CD4-positive, alpha-beta T cell treated with Interleukin-17A for 4 hours (primary cell): ENCODE results near the gene CENPP.

Source experiments
- DNase-seq: peaks from one replicate; pipeline ENCODE4 v3.0.0-alpha.2; 2020; ENCODE audit warnings: mixed read lengths

Gene CENPP

GRCh38 chr9:92644278-92644677 is 318.5 kb downstream of the CENPP start:
- DNase-seq = no peak

DNA sequence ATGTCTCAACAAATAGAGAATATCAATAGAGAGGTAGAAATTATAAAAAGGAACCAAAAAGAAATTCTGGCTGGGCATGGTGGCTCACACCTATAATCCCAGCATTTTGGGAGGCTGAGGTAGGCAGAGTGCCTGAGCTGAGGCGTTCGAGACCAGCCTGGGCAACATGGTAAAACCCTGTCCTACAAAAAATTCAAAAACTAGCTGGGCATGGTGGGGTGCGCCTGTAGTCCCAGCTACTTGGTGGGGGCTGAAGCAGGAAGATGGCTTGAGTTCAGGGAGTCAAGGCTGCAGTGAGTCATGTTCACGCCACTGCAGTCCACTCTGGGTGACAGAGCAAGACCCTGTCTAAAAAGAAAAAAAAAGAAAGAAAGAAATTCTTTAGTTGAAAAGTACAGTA is 319.3 kb downstream of the CENPP start:
- DNase-seq = no peak

GRCh38 chr9:92647671-92648473 is 322.1 kb downstream of the CENPP start:
- DNase-seq = no peak

GRCh38 chr9:92648474-92648971 is 322.8 kb downstream of the CENPP start:
- no peak for DNase-seq

- no peak for DNase-seq
Measured at GRCh38 chr9:92649007-92649406, 323.3 kb downstream of the CENPP start.

GRCh38 chr9:92650296-92650695 is 324.5 kb downstream of the CENPP start:
- DNase-seq = no peak

- no peak for DNase-seq
Measured at GRCh38 chr9:92650839-92651621, 325.3 kb downstream of the CENPP start.

GRCh38 chr9:92652461-92652860 is 326.7 kb downstream of the CENPP start:
- no peak for DNase-seq

DNA sequence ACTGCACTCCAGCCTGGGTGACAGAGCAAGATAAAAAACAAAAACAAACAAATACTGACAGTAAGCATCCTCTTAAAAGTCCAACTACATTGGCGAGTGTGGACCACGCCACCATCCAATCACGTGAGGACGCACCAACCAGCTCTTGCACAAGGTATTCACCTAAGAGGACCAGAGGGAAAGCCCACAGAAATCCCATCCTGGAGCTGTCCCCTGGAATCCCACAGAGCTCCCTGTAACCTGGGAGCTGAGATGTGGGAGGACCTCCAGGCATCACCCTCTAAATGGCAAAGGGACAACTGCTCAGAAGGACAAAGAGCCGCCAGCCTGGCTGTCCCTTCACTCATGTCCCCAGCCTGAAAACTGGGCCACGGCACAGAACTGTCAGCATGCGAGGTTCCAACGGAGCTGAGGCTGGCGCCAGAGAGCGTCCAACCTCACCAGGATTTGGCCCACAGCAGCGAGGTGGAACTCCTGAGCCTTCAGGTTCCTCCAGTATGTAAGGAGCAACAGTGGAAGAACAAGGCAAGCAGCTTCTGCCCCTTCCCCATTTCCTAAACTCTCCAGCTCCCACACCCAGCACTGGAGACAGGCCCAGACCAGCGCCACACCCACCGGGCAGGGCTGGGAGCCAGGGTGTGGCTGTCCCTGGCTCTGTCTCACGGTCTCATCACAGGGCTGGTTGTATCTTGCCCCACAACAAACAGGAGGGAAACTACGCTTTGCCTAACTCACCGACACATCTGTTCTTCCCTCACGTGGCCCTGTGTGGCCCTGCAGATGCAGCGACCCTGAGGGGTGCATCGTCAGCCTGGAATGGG is 328.9 kb downstream of the CENPP start:
- DNase-seq = no peak

DNA sequence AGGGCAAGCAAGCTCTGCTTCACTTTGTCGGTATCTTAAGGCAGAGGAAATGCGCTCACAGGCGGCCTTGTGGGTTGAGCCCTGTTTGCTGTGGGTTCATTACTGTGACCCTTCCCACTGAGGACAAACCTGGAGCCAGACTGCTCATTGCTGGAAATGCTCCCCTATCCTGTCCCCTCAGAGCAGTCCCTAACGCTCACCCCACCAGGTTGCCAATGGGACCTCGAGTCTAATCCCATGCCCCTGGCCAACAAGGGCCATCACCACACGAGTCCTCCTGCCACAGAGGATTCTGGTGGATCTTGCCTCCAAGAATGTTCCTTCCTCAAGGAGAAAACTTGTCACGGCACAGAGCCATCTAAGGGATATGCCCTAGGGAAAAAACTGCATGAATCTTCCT is 329.6 kb downstream of the CENPP start:
- no peak for DNase-seq

DNA sequence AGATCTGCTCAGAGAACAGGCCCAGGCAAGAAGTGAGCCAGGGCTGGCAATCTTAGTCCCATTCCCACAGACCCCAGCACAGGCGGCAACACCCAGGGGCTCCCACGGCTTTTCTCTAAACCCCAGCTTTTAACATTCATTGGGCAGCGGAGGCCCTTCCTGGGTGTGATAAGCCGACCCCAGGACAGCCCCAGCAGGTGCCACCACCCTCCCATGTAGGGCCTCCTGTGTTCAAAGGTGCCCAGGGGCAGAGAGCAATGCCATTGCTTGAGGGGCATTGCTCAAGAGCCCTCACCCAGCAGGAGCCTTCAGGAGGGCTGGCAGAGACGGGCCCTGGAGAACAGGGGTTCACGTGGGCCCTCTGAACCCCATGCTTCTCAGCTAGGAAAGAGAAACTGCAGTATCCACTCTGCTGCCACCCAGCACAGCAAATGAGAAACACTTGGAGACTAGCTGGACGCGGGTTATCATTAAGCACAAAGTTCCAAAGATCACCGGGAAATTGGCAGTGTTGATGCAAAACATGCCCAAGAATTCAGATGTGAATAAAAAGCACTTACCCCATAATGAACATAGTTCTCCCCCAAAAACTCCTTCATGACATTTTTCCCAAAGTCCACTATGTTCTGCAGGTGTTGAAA is 330.3 kb downstream of the CENPP start:
- DNase-seq = no peak

DNA sequence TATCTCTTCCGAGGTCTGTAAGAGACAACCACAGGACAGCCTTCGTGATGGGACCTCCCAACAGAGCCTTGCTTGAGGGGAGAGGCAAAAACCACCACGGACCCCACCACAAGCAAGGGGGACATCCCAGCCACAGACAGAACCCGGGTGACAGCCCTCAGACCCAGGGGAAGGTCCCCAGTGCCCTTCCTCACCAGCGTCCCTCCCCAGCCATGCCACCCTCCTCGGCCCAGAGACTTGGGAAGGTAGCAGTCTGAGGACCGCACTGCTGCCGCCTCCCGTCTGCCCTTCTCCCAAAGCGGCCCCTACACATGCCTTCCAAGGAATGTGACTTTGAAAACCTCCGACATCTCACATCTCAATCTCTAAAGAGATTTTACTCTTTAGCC is 330.8 kb downstream of the CENPP start:
- no peak for DNase-seq

DNA sequence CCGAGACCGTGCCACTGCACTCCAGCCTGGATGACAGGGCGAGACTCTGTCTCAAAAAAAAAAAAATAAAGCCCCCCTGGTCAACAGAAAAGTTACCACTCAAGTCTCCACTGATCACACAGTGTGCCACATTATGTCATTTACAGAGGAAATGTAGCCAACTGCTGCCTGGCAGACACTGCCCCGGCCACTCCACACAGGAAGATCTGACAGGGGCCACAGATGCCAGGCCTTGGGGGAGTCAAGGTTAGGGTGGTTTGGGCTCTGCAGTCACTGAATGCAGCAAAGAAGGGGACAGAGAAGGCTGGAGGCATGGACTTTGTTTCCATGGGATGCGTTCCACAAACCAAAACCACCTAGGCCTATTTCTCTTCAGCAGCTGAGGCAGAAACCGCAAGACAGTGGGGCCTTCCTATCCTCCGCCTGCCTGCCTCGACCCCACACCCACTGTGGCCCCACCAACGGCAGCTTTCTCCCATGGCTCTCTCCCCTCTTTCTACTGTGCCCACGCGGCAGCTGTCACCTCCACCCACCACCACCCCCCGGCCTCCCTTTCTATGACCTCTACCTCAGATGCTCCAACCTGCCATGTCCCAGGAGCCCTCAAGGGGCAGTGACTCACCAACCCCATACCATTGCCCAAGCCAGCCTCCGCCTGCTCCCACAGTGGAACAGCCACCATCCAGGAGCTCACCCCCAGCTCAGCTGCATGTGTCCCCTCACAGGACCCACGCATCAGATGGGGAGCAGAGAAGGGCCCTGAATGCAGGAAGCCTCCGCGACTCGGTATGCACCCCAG is 331.7 kb downstream of the CENPP start:
- DNase-seq = no peak

DNA sequence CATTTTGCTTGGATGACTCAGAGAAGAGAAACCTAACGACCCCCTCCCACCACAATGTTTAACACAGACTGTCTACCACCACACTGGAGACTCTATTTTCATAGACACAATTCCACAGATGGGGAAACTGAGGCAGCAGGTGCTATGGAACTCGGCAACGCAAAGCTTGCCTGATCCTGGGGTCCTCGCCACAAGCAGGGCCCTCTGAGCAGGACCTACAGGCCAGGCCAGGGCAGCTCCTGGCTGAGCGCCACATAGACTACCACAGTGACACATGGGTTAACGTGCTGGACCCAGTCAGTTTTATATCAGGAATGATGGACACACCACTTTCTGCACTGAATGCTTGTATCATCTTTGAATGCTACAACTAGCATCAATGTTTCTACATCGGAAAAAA is 332.4 kb downstream of the CENPP start:
- no peak for DNase-seq

- DNase-seq = no peak
Measured at GRCh38 chr9:92658611-92659010, 332.9 kb downstream of the CENPP start.

DNA sequence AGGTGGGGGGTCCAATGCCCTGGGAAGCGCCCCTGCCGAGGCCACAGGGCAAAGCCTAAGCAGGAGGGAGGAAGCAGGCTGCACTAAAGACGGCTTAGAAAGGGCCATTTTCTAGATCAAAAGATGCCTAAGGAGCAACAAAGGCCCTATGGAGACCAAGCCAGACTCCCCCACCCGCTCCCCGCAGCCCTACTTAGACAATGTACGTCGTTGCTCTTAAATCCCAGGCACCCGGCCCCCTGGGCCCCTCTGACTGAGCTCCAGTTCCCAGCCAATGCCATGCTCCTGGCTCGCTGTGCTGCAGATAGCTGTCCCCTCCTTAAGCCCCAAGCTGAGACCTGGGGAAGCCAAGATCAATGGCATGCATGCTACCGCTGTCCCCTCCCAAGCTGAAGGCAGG is 333.8 kb downstream of the CENPP start:
- DNase-seq = no peak

- DNase-seq = no peak
Measured at GRCh38 chr9:92660266-92660665, 334.5 kb downstream of the CENPP start.

DNA sequence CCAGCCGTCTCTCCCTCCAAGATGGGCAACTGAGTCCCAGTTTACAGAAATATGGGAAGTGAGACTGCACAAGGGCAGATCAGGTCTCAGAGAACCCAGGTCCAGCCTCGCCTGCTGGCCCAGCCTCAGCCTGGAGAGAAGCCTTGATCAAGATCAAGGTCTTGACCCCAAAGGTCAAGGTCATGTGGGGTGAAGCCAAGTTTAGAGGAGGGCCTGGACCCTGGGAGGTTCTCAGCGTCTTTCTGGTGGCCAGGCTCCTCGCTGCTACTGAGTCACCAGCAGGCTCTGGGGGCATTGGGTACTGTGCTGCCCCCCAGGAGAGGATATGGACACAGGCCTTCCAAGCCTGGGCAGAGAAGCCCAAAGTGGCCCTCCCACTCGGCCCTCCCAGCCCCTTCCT is 335.4 kb downstream of the CENPP start:
- DNase-seq = no peak

- DNase-seq = no peak
Measured at GRCh38 chr9:92661743-92662142, 336.0 kb downstream of the CENPP start.

DNA sequence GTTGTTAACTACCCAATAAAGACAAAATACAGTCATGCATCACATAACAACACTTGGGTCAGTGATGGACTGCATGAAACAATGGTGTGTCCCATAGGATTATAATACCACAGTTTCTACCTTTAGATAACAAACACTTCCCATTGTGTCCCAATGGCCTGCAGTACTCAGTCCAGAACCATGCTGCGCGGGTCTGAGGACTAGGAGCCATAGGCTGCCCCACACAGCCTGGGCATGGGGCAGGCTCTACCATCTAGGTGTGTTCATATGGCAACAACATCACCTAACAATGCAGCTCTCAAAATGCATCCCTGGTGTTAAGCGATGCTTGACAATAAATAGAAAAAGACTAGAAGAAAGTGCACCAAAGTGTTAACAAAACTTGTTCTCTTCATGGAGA is 337.4 kb downstream of the CENPP start:
- no peak for DNase-seq

GRCh38 chr9:92663951-92664350 is 338.2 kb downstream of the CENPP start:
- DNase-seq = no peak
